Cardiac fibroblast (primary cell): ENCODE measurements around the gene SLC19A2.
A peak's percentile ranks its signal among the peaks of the same experiment; 100 is the strongest.

Experiments
- DNase-seq, 2 donors: peaks; one replicate each; pipeline versions ENCODE4 v3.0.0 to v3.0.0-alpha.2; 2010; ENCODE audit warnings: low read depth in 2 of 2
- H3K4me3 ChIP-seq, 2 donors: replicated peaks in 1 of 2; 1 replicate in 1 of 2; 2 replicates in 1 of 2; pipeline ENCODE4 v1.5.1; 2011; ENCODE audit warnings: low read depth in 2 of 2, low read length in 2 of 2, mild to moderate bottlenecking in 2 of 2, moderate library complexity in 1 of 2
- CTCF ChIP-seq: IDR thresholded peaks from one replicate; pipeline ENCODE4 v1.5.1; 2011; ENCODE audit warnings: low read depth, mild to moderate bottlenecking, low read length, inconsistent platforms

SLC19A2 gene

GRCh38 chr1:169451218-169451824 is 34.4 kb downstream of the SLC19A2 start:
- TF ChIP-seq CTCF = no peak
- DNase-seq = no peak
- H3K4me3 ChIP-seq = no peak overlapping the region

GRCh38 chr1:169443923-169444322 is 41.8 kb downstream of the SLC19A2 start:
- no peak overlapping the region for H3K4me3 ChIP-seq
- TF ChIP-seq CTCF = no peak
- DNase-seq = no peak

- H3K4me3 ChIP-seq = peak within 1 kb of the TSS; percentile 48 to 50
- no peak for TF ChIP-seq CTCF
- DNase-seq = peak; percentile 34 to 60
These were observed 58.6 kb downstream of the SLC19A2 start, which contains the start of gene CCDC181 for GRCh38 chr1:169427081-169427641. TSS of gene CCDC181 (minus strand) at chr1:169427474. CDS start at chr1:169424927, 2,547 bp downstream.

GRCh38 chr1:169426174-169426705 is 59.5 kb downstream of the SLC19A2 start:
- no peak overlapping the region for H3K4me3 ChIP-seq
- TF ChIP-seq CTCF = no peak
- DNase-seq = peak in 1 of 2 donors; percentile 1

GRCh38 chr1:169421309-169421708 is 64.4 kb downstream of the SLC19A2 start:
- no peak for DNase-seq
- TF ChIP-seq CTCF = no peak
- no peak overlapping the region for H3K4me3 ChIP-seq

GRCh38 chr1:169414952-169415351 is 70.8 kb downstream of the SLC19A2 start:
- TF ChIP-seq CTCF = no peak
- no peak for DNase-seq
- no peak overlapping the region for H3K4me3 ChIP-seq
